Measurements from ENCODE around the gene GMDS. TPM values are rescaled to one million over a fixed set of nuclear protein-coding genes. Genes with fewer than 3 reads are reported as not detected.

Gene GMDS
- total RNA-seq, 1 donor from 2014 or later = 105 TPM

GRCh38 chr6:2178125-2178524 is 67.3 kb downstream of the GMDS start:
- DNase-seq (ENCODE audit: low spot score) = no peak

GRCh38 chr6:2175825-2176224 is 69.6 kb downstream of the GMDS start:
- DNase-seq (ENCODE audit: low spot score) = no peak

GRCh38 chr6:2173203-2173961 is 72.0 kb downstream of the GMDS start:
- no peak for DNase-seq (ENCODE audit: low spot score)

GRCh38 chr6:2171728-2172127 is 73.7 kb downstream of the GMDS start:
- DNase-seq (ENCODE audit: low spot score) = no peak

- no peak for DNase-seq (ENCODE audit: low spot score)
Observed at GRCh38 chr6:2168480-2168879, 76.9 kb downstream of the GMDS start.

- DNase-seq (ENCODE audit: low spot score) = peak; percentile 35
Observed at GRCh38 chr6:2166717-2167116, 78.7 kb downstream of the GMDS start.

- DNase-seq (ENCODE audit: low spot score) = no peak
Observed at GRCh38 chr6:2165286-2165685, 80.1 kb downstream of the GMDS start.

GRCh38 chr6:2164481-2164880 is 80.9 kb downstream of the GMDS start:
- no peak for DNase-seq (ENCODE audit: low spot score)

GRCh38 chr6:2162079-2162445 is 83.3 kb downstream of the GMDS start:
- no peak for DNase-seq (ENCODE audit: low spot score)

GRCh38 chr6:2158596-2159271 is 86.7 kb downstream of the GMDS start:
- DNase-seq (ENCODE audit: low spot score) = no peak

- DNase-seq (ENCODE audit: low spot score) = no peak
Observed at GRCh38 chr6:2157441-2158127, 87.8 kb downstream of the GMDS start.

GRCh38 chr6:2155206-2155605 is 90.2 kb downstream of the GMDS start:
- no peak for DNase-seq (ENCODE audit: low spot score)

- DNase-seq (ENCODE audit: low spot score) = no peak
Observed at GRCh38 chr6:2149361-2150006, 95.9 kb downstream of the GMDS start.

- no peak for DNase-seq (ENCODE audit: low spot score)
Observed at GRCh38 chr6:2148748-2149147, 96.7 kb downstream of the GMDS start.

GRCh38 chr6:2147766-2148448 is 97.5 kb downstream of the GMDS start:
- no peak for DNase-seq (ENCODE audit: low spot score)

- DNase-seq (ENCODE audit: low spot score) = no peak
Observed at GRCh38 chr6:2147261-2147660, 98.1 kb downstream of the GMDS start.

- DNase-seq (ENCODE audit: low spot score) = no peak
Observed at GRCh38 chr6:2144210-2144609, 101.2 kb downstream of the GMDS start.

- DNase-seq (ENCODE audit: low spot score) = no peak
Observed at GRCh38 chr6:2141644-2142290, 103.6 kb downstream of the GMDS start.

- DNase-seq (ENCODE audit: low spot score) = no peak
Observed at GRCh38 chr6:2140438-2141128, 104.8 kb downstream of the GMDS start.

GRCh38 chr6:2135401-2135800 is 110.0 kb downstream of the GMDS start:
- DNase-seq (ENCODE audit: low spot score) = no peak

GRCh38 chr6:2134554-2134953 is 110.9 kb downstream of the GMDS start:
- DNase-seq (ENCODE audit: low spot score) = no peak
